Neural cell (in vitro differentiated cells): ENCODE data around the gene BLOC1S5.

Experiments used
- SMC3 ChIP-seq: fragments of 450-650 bp; conservative IDR thresholded peaks from 2 replicates; pipeline ENCODE4 v1.6.1; 2014; ENCODE audit warnings: antibody characterized with exemption, mild to moderate bottlenecking, moderate library complexity; ENCODE audit not compliant: poor library complexity
- TAF1 ChIP-seq: IDR thresholded peaks from 2 replicates; pipeline ENCODE4 v1.6.1; 2012; ENCODE audit warnings: low read depth
- TF ChIP-seq, protein P1 (sequence below): fragments of 450-650 bp; IDR thresholded peaks from 2 replicates; pipeline ENCODE4 v1.5.1; 2014; ENCODE audit warnings: antibody characterized with exemption, mild to moderate bottlenecking, moderate library complexity; ENCODE audit not compliant: poor library complexity, severe bottlenecking
- TF ChIP-seq, protein P2 (sequence below): IDR thresholded peaks from 2 replicates; pipeline ENCODE4 v1.6.1; 2012; ENCODE audit warnings: borderline replicate concordance

DNA sequence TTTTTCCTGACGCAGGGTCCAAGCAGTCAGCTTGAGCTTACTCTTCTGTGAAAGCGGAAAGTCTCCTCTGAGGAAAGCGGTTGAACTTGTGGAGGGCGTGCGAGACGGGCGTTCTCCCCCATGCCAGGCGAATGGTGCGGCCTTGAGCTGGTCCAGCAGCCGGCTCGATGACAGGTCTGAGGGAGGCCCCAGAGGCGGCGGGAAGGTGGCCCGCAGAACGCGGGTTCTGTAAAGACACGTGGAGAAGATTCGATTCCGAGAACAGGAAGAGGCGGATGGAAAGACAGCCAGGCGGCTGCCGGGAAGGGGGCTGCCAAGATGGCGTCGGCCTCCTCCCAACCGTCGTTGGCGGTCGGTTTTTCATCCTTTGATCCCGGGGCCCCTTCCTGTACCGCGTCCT, 78.0 kb downstream of the BLOC1S5 start:
- TF ChIP-seq TAF1 (no peak), SMC3 (no peak)
- TF ChIP-seq, protein P1, sequence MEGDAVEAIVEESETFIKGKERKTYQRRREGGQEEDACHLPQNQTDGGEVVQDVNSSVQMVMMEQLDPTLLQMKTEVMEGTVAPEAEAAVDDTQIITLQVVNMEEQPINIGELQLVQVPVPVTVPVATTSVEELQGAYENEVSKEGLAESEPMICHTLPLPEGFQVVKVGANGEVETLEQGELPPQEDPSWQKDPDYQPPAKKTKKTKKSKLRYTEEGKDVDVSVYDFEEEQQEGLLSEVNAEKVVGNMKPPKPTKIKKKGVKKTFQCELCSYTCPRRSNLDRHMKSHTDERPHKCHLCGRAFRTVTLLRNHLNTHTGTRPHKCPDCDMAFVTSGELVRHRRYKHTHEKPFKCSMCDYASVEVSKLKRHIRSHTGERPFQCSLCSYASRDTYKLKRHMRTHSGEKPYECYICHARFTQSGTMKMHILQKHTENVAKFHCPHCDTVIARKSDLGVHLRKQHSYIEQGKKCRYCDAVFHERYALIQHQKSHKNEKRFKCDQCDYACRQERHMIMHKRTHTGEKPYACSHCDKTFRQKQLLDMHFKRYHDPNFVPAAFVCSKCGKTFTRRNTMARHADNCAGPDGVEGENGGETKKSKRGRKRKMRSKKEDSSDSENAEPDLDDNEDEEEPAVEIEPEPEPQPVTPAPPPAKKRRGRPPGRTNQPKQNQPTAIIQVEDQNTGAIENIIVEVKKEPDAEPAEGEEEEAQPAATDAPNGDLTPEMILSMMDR: no peak
- TF ChIP-seq, protein P2, sequence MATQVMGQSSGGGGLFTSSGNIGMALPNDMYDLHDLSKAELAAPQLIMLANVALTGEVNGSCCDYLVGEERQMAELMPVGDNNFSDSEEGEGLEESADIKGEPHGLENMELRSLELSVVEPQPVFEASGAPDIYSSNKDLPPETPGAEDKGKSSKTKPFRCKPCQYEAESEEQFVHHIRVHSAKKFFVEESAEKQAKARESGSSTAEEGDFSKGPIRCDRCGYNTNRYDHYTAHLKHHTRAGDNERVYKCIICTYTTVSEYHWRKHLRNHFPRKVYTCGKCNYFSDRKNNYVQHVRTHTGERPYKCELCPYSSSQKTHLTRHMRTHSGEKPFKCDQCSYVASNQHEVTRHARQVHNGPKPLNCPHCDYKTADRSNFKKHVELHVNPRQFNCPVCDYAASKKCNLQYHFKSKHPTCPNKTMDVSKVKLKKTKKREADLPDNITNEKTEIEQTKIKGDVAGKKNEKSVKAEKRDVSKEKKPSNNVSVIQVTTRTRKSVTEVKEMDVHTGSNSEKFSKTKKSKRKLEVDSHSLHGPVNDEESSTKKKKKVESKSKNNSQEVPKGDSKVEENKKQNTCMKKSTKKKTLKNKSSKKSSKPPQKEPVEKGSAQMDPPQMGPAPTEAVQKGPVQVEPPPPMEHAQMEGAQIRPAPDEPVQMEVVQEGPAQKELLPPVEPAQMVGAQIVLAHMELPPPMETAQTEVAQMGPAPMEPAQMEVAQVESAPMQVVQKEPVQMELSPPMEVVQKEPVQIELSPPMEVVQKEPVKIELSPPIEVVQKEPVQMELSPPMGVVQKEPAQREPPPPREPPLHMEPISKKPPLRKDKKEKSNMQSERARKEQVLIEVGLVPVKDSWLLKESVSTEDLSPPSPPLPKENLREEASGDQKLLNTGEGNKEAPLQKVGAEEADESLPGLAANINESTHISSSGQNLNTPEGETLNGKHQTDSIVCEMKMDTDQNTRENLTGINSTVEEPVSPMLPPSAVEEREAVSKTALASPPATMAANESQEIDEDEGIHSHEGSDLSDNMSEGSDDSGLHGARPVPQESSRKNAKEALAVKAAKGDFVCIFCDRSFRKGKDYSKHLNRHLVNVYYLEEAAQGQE: no peak
